SW480 (cell line): ENCODE data around the gene TMBIM1.
"Not testable (repeated sequence)": the region's sequence is repeated elsewhere in the genome, so short reads cannot be mapped to it uniquely, and the experiment has no call there.

Experiments
- DNase-seq: peaks from one replicate; pipeline ENCODE4 v3.0.0-alpha.2; 2016; ENCODE audit warnings: low spot score

TMBIM1 gene

GRCh38 chr2:218290316-218291261 lies 1.7 kb downstream of the TMBIM1 start:
- DNase-seq = peak; percentile 56

- no peak for DNase-seq
These were observed 2.5 kb downstream of the TMBIM1 start for GRCh38 chr2:218289639-218290315.

GRCh38 chr2:218286570-218287459 lies 5.5 kb downstream of the TMBIM1 start:
- DNase-seq = peak; percentile 92

GRCh38 chr2:218285604-218286003 lies 6.7 kb downstream of the TMBIM1 start:
- DNase-seq = no peak

GRCh38 chr2:218284106-218284811 lies 8.0 kb downstream of the TMBIM1 start:
- no peak for DNase-seq

- no peak for DNase-seq
These were observed 9.9 kb downstream of the TMBIM1 start for GRCh38 chr2:218282173-218282991.

- no peak for DNase-seq
These were observed 10.9 kb downstream of the TMBIM1 start for GRCh38 chr2:218281449-218281848.

GRCh38 chr2:218280260-218280870 lies 11.9 kb downstream of the TMBIM1 start:
- DNase-seq = no peak

- no peak for DNase-seq
These were observed 13.6 kb downstream of the TMBIM1 start for GRCh38 chr2:218278531-218279360.

GRCh38 chr2:218277921-218278320 lies 14.4 kb downstream of the TMBIM1 start:
- no peak for DNase-seq

- DNase-seq = no peak
These were observed 15.1 kb downstream of the TMBIM1 start for GRCh38 chr2:218276986-218277755.

- DNase-seq = no peak
These were observed 16.8 kb downstream of the TMBIM1 start for GRCh38 chr2:218275371-218276072.

GRCh38 chr2:218274586-218274985 lies 17.7 kb downstream of the TMBIM1 start:
- no peak for DNase-seq

- DNase-seq = no peak
These were observed 18.4 kb downstream of the TMBIM1 start for GRCh38 chr2:218273908-218274249.

- DNase-seq = not testable (repeated sequence)
These were observed 18.9 kb downstream of the TMBIM1 start for GRCh38 chr2:218273214-218273907.

GRCh38 chr2:218272531-218273212 lies 19.6 kb downstream of the TMBIM1 start:
- peak; percentile 87 for DNase-seq
